BJ (cell line): Measurements from ENCODE around the gene TC2N. TPM values are rescaled to one million over a fixed set of nuclear protein-coding genes. Genes with fewer than 3 reads are reported as not detected.

Source experiments
- CTCF ChIA-PET: fragments of 350-600 bp; formaldehyde crosslinking; extraction: SDS; loops from one replicate; lab custom pipeline; 2021; ENCODE audit warnings: antibody characterized with exemption, inconsistent platforms; lab: Yijun Ruan, JAX
- POLR2A ChIA-PET: fragments of 300-600 bp; sonication (Branson Sonifier 250); formaldehyde crosslinking; extraction: SDS; loops from one replicate; lab custom pipeline; 2021; ENCODE audit warnings: antibody characterized with exemption; lab: Charles Lee
- DNase-seq: peaks from one replicate; pipeline ENCODE4 v3.0.0-alpha.2; 2011; ENCODE audit warnings: low read depth
- H3K27me3 ChIP-seq: 2 replicates; pipeline ENCODE4 v1.6.0; 2011; ENCODE audit warnings: low read length; ENCODE audit not compliant: control insufficient read depth, insufficient read depth
- H3K36me3 ChIP-seq: 2 replicates; pipeline ENCODE4 v1.5.1; 2011; ENCODE audit warnings: low read length; ENCODE audit not compliant: control insufficient read depth, insufficient read depth
- H3K4me3 ChIP-seq: 2 replicates; pipeline ENCODE4 v1.5.1; 2011; ENCODE audit warnings: low read depth, mild to moderate bottlenecking, control low read depth, low read length
- CTCF ChIP-seq: IDR thresholded peaks from 2 replicates; pipeline ENCODE4 v1.5.1; 2011; ENCODE audit warnings: low read depth, mild to moderate bottlenecking, control low read depth, inconsistent platforms, low read length, moderate library complexity; ENCODE audit not compliant: insufficient read depth
- polyA plus RNA-seq: library from polyadenylated mRNA; depleted of rRNA; stranded (reverse); fragments of >200 nt; gene quantifications from 2 replicates; pipeline ENCODE4 v1.2.3, GENCODE V29; 2011

The TC2N gene
- polyA plus RNA-seq, 1 experiment = 0.05 TPM

GRCh38 chr14:91890291-91890749, 23.0 kb upstream of the TC2N start:
- DNase-seq = no peak
- Histone ChIP-seq H3K27me3 (no peaks in the 10 kb centered on the region), H3K4me3 (no peak overlapping the region), H3K36me3 (peaks cover 31% of the 10 kb centered on the region)
- no peak for TF ChIP-seq CTCF
- POLR2A ChIA-PET = no interaction called here
- CTCF ChIA-PET = no interaction called here

- Histone ChIP-seq H3K4me3 (no peak overlapping the region), H3K36me3 (peaks cover 38% of the 10 kb centered on the region), H3K27me3 (no peaks in the 10 kb centered on the region)
- POLR2A ChIA-PET = no interaction called here
- CTCF ChIA-PET = no interaction called here
- DNase-seq = no peak
- no peak for TF ChIP-seq CTCF
These were observed 22.3 kb upstream of the TC2N start for GRCh38 chr14:91889477-91890211.

- no peak for DNase-seq
- CTCF ChIA-PET = interaction anchor here (0.7 kb wide), 1 partner anchor 117 kb away, joined by 3 read pairs; no protein-coding TSS in a partner anchor
- no peaks in the 10 kb centered on the region for H3K27me3 ChIP-seq
- H3K4me3 ChIP-seq = no peak overlapping the region
- H3K36me3 ChIP-seq = peaks cover 40% of the 10 kb centered on the region
- no peak for TF ChIP-seq CTCF
- POLR2A ChIA-PET = no interaction called here
These were observed 21.5 kb upstream of the TC2N start for GRCh38 chr14:91888641-91889476.

GRCh38 chr14:91886961-91887360, 19.6 kb upstream of the TC2N start:
- DNase-seq = no peak
- peaks cover 42% of the 10 kb centered on the region for H3K36me3 ChIP-seq
- H3K27me3 ChIP-seq = no peaks in the 10 kb centered on the region
- H3K4me3 ChIP-seq = no peak overlapping the region
- ChIA-PET CTCF (no interaction called here), POLR2A (no interaction called here)
- TF ChIP-seq CTCF = no peak

GRCh38 chr14:91885839-91886238, 18.5 kb upstream of the TC2N start:
- Histone ChIP-seq H3K36me3 (peaks cover 43% of the 10 kb centered on the region), H3K27me3 (no peaks in the 10 kb centered on the region), H3K4me3 (no peak overlapping the region)
- ChIA-PET POLR2A (no interaction called here), CTCF (no interaction called here)
- TF ChIP-seq CTCF = no peak
- DNase-seq = no peak
